HepG2 (cell line): ENCODE data around the gene MTMR3. TPM values are rescaled to one million over a fixed set of nuclear protein-coding genes. Genes with fewer than 3 reads are reported as not detected.

Source experiments
- MXD4 ChIP-seq: IDR thresholded peaks from 2 replicates; pipeline ENCODE4 v1.6.1; 2016; ENCODE audit warnings: mild to moderate bottlenecking, missing biosample characterization, missing genetic modification reagents
- MXI1 ChIP-seq: IDR thresholded peaks from 3 replicates; pipeline ENCODE4 v1.6.1; 2012; ENCODE audit warnings: low read depth, low read length, inconsistent platforms, borderline replicate concordance
- NRL ChIP-seq: sonication (generic); formaldehyde crosslinking; IDR thresholded peaks from 2 replicates; pipeline ENCODE4 v1.5.0; 2020; ENCODE audit warnings: missing genetic modification reagents, mild to moderate bottlenecking, moderate library complexity, borderline replicate concordance
- PITX1 ChIP-seq: sonication (generic); formaldehyde crosslinking; IDR thresholded peaks from 2 replicates; pipeline ENCODE4 v1.5.1; 2020; ENCODE audit warnings: mild to moderate bottlenecking, missing genetic modification reagents
- SATB2 ChIP-seq: sonication (generic); formaldehyde crosslinking; IDR thresholded peaks from 2 replicates; pipeline ENCODE4 v1.5.0; 2020; ENCODE audit warnings: missing genetic modification reagents
- TAF1 ChIP-seq: sonication (generic); formaldehyde crosslinking; IDR thresholded peaks from 2 replicates; pipeline ENCODE4 v1.4.0; 2020; ENCODE audit warnings: missing genetic modification reagents
- YEATS4 ChIP-seq: sonication (generic); formaldehyde crosslinking; IDR thresholded peaks from 2 replicates; pipeline ENCODE4 v1.4.0; 2020; ENCODE audit warnings: missing genetic modification reagents, borderline replicate concordance
- ZNF24 ChIP-seq: fragments of 450-650 bp; IDR thresholded peaks from 2 replicates; pipeline ENCODE4 v1.6.1; 2017; ENCODE audit warnings: antibody characterized with exemption, mild to moderate bottlenecking
- ZNF264 ChIP-seq: sonication (generic); formaldehyde crosslinking; IDR thresholded peaks from 2 replicates; pipeline ENCODE4 v1.4.0; 2020; ENCODE audit warnings: missing genetic modification reagents
- polyA plus RNA-seq, 8 experiments: library from polyadenylated mRNA; depleted of rRNA in 3 of 8; stranded (reverse) in 7 of 8; unstranded in 1 of 8; fragments of >200 nt; fragmentation: Illumina TruSeq in 4 of 8; extraction: Trizol in 4 of 8; gene quantifications; 2 replicates each; pipeline versions ENCODE4 v1.2.1 to v1.2.3, GENCODE V29; 2011 to 2016; ENCODE audit warnings: low read depth in 4 of 8, missing spikeins in 1 of 8, mixed read lengths in 1 of 8; ENCODE audit not compliant: insufficient read depth in 1 of 8
- total RNA-seq, 5 experiments: library from RNA; depleted of rRNA; stranded (reverse); fragments of >200 nt; fragmentation: Illumina TruSeq; extraction: Trizol; gene quantifications; 2 replicates each; pipeline ENCODE4 v1.2.3, GENCODE V29; 2016; ENCODE audit warnings: low read depth in 1 of 5
- TF ChIP-seq, protein P1 (sequence below): sonication (generic); formaldehyde crosslinking; IDR thresholded peaks from 2 replicates; pipeline ENCODE4 v1.4.0; 2020; ENCODE audit warnings: mild to moderate bottlenecking, missing genetic modification reagents
- TF ChIP-seq, protein P2 (sequence below): sonication (generic); IDR thresholded peaks from 2 replicates; pipeline ENCODE4 v1.6.1; 2016; ENCODE audit warnings: low read depth, borderline replicate concordance
- TF ChIP-seq, protein P3 (sequence below): sonication (generic); formaldehyde crosslinking; IDR thresholded peaks from 2 replicates; pipeline ENCODE4 v1.5.0; 2020; ENCODE audit warnings: mild to moderate bottlenecking, missing genetic modification reagents
- TF ChIP-seq, protein P4 (sequence below): sonication (generic); formaldehyde crosslinking; conservative IDR thresholded peaks from 2 replicates; pipeline ENCODE4 v1.4.0; 2020; ENCODE audit warnings: mild to moderate bottlenecking, missing genetic modification reagents, moderate library complexity

MTMR3 gene
- total and polyA plus RNA-seq, 2 of the 13 experiments (the other 11 are each of a cell fraction or from before 2014, with no cell fraction given) = 12.6 to 24.8 TPM

DNA sequence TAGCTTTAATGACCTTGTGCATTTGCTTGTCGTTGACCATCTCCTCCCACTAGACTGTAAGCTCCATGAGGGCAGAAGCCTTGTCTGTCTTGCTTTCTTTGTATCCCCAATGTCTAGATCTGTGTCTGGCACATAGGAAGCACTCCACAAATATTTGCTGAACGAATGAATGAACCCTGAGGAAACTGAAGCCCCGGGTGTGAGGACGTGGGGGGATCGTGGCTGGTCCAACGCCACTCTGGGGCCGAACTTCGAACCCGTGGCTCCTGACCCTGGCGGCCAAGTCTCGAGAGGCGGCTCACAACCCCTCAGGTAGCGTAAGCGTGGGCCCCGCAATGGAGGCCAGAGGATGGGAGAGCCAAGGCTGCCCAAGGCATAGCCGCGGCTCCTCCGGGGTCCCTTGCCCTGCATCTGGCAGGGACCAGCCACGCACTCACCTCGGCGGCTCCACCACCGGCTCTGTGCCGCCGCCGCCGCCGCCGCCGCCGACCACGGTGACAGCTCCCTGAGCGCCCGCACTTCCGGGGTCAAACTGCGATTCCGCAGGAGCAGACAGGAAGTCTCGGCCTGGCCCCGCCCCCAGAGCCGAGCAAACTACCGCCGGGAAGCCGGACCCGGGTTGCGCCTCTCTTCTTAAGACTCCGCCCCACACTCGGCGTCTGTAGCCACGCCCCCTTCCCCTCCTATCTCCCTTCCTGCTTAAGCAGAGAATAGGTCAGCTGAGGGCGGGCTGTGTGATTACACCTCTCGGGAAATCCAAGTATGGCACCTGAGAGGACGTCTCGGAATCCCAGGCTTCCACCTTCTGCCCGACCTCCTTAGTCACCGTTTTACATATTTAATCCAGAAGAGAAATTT, 45.0 kb upstream of the MTMR3 start, which contains the start of gene ASCC2 (continued):
- TF ChIP-seq MXI1 = peak; percentile 80; the same call in 1 of the 3 replicates
- TF ChIP-seq PITX1 = peak; percentile 34; the same call in 1 of the 2 replicates
- TF ChIP-seq, protein P1, sequence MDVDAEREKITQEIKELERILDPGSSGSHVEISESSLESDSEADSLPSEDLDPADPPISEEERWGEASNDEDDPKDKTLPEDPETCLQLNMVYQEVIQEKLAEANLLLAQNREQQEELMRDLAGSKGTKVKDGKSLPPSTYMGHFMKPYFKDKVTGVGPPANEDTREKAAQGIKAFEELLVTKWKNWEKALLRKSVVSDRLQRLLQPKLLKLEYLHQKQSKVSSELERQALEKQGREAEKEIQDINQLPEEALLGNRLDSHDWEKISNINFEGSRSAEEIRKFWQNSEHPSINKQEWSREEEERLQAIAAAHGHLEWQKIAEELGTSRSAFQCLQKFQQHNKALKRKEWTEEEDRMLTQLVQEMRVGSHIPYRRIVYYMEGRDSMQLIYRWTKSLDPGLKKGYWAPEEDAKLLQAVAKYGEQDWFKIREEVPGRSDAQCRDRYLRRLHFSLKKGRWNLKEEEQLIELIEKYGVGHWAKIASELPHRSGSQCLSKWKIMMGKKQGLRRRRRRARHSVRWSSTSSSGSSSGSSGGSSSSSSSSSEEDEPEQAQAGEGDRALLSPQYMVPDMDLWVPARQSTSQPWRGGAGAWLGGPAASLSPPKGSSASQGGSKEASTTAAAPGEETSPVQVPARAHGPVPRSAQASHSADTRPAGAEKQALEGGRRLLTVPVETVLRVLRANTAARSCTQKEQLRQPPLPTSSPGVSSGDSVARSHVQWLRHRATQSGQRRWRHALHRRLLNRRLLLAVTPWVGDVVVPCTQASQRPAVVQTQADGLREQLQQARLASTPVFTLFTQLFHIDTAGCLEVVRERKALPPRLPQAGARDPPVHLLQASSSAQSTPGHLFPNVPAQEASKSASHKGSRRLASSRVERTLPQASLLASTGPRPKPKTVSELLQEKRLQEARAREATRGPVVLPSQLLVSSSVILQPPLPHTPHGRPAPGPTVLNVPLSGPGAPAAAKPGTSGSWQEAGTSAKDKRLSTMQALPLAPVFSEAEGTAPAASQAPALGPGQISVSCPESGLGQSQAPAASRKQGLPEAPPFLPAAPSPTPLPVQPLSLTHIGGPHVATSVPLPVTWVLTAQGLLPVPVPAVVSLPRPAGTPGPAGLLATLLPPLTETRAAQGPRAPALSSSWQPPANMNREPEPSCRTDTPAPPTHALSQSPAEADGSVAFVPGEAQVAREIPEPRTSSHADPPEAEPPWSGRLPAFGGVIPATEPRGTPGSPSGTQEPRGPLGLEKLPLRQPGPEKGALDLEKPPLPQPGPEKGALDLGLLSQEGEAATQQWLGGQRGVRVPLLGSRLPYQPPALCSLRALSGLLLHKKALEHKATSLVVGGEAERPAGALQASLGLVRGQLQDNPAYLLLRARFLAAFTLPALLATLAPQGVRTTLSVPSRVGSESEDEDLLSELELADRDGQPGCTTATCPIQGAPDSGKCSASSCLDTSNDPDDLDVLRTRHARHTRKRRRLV (CRISPR knock-in tag) = no peak
- TF ChIP-seq SATB2 = peak; percentile 48; the same call in 1 of the 2 replicates
- TF ChIP-seq, protein P2, sequence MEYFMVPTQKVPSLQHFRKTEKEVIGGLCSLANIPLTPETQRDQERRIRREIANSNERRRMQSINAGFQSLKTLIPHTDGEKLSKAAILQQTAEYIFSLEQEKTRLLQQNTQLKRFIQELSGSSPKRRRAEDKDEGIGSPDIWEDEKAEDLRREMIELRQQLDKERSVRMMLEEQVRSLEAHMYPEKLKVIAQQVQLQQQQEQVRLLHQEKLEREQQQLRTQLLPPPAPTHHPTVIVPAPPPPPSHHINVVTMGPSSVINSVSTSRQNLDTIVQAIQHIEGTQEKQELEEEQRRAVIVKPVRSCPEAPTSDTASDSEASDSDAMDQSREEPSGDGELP = peak; percentile 80; the same call in 1 of the 2 replicates
- TF ChIP-seq, protein P3, sequence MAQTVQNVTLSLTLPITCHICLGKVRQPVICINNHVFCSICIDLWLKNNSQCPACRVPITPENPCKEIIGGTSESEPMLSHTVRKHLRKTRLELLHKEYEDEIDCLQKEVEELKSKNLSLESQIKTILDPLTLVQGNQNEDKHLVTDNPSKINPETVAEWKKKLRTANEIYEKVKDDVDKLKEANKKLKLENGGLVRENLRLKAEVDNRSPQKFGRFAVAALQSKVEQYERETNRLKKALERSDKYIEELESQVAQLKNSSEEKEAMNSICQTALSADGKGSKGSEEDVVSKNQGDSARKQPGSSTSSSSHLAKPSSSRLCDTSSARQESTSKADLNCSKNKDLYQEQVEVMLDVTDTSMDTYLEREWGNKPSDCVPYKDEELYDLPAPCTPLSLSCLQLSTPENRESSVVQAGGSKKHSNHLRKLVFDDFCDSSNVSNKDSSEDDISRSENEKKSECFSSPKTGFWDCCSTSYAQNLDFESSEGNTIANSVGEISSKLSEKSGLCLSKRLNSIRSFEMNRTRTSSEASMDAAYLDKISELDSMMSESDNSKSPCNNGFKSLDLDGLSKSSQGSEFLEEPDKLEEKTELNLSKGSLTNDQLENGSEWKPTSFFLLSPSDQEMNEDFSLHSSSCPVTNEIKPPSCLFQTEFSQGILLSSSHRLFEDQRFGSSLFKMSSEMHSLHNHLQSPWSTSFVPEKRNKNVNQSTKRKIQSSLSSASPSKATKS (CRISPR knock-in tag) = no peak
- TF ChIP-seq NRL (CRISPR knock-in tag) = 0 out of 2 replicates have a peak, but pooled peaks have one; percentile 28
- peak; percentile 72 for TF ChIP-seq YEATS4 (CRISPR knock-in tag)
- TF ChIP-seq ZNF264 = 0 out of 2 replicates have a peak, but pooled peaks have one; percentile 55
- TF ChIP-seq ZNF24 = peak; percentile 71; the same call in 1 of the 2 replicates
- TF ChIP-seq, protein P4, sequence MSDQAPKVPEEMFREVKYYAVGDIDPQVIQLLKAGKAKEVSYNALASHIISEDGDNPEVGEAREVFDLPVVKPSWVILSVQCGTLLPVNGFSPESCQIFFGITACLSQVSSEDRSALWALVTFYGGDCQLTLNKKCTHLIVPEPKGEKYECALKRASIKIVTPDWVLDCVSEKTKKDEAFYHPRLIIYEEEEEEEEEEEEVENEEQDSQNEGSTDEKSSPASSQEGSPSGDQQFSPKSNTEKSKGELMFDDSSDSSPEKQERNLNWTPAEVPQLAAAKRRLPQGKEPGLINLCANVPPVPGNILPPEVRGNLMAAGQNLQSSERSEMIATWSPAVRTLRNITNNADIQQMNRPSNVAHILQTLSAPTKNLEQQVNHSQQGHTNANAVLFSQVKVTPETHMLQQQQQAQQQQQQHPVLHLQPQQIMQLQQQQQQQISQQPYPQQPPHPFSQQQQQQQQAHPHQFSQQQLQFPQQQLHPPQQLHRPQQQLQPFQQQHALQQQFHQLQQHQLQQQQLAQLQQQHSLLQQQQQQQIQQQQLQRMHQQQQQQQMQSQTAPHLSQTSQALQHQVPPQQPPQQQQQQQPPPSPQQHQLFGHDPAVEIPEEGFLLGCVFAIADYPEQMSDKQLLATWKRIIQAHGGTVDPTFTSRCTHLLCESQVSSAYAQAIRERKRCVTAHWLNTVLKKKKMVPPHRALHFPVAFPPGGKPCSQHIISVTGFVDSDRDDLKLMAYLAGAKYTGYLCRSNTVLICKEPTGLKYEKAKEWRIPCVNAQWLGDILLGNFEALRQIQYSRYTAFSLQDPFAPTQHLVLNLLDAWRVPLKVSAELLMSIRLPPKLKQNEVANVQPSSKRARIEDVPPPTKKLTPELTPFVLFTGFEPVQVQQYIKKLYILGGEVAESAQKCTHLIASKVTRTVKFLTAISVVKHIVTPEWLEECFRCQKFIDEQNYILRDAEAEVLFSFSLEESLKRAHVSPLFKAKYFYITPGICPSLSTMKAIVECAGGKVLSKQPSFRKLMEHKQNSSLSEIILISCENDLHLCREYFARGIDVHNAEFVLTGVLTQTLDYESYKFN (CRISPR knock-in tag) = 0 out of 2 replicates have a peak, but pooled peaks have one; percentile 33
- peak; percentile 67; the same call in 1 of the 2 replicates for TF ChIP-seq MXD4
- peak; percentile 55; the same call in 1 of the 2 replicates for TF ChIP-seq TAF1 (CRISPR knock-in tag)
